WTC11 (cell line): ENCODE data around the gene ARID3C. TPM values are rescaled to one million over a fixed set of nuclear protein-coding genes. Genes with fewer than 3 reads are reported as not detected.

Experiments
- AR ChIP-seq: fragments of 250-450 bp; sonication (Bioruptor Pico); IDR thresholded peaks from 2 replicates; pipeline ENCODE4 v1.9.0; 2021; ENCODE audit warnings: mild to moderate bottlenecking
- ATF6 ChIP-seq: sonication (generic); formaldehyde crosslinking; IDR thresholded peaks from 2 replicates; pipeline ENCODE4 v1.8.1; 2023; ENCODE audit warnings: mild to moderate bottlenecking, missing genetic modification reagents
- CREB1 ChIP-seq: sonication (generic); formaldehyde crosslinking; IDR thresholded peaks from 2 replicates; pipeline ENCODE4 v1.8.0; 2023; ENCODE audit warnings: mild to moderate bottlenecking, missing genetic modification reagents
- FOXP1 ChIP-seq: sonication (generic); formaldehyde crosslinking; IDR thresholded peaks from 2 replicates; pipeline ENCODE4 v1.8.0; 2022; ENCODE audit warnings: missing genetic modification reagents, mild to moderate bottlenecking, moderate library complexity, borderline replicate concordance
- GTF2I ChIP-seq: fragments of 250-450 bp; sonication (Bioruptor Pico); conservative IDR thresholded peaks from 2 replicates; pipeline ENCODE4 v1.4.0; 2021; ENCODE audit warnings: mild to moderate bottlenecking
- IRF1 ChIP-seq: sonication (generic); formaldehyde crosslinking; IDR thresholded peaks from 2 replicates; pipeline ENCODE4 v1.8.0; 2023; ENCODE audit warnings: missing genetic modification reagents
- JAZF1 ChIP-seq: fragments of 250-450 bp; sonication (Bioruptor Pico); IDR thresholded peaks from 2 replicates; pipeline ENCODE4 v1.9.0; 2021; ENCODE audit warnings: moderate library complexity, mild to moderate bottlenecking, inconsistent platforms
- MLX ChIP-seq: sonication (generic); formaldehyde crosslinking; IDR thresholded peaks from 2 replicates; pipeline ENCODE4 v1.8.1; 2023; ENCODE audit warnings: mild to moderate bottlenecking, missing genetic modification reagents, moderate library complexity
- MYBL2 ChIP-seq: sonication (generic); formaldehyde crosslinking; IDR thresholded peaks from 2 replicates; pipeline ENCODE4 v1.8.1; 2023; ENCODE audit warnings: mild to moderate bottlenecking, moderate library complexity, missing genetic modification reagents
- NFATC4 ChIP-seq: fragments of 250-450 bp; sonication (Bioruptor Pico); IDR thresholded peaks from 2 replicates; pipeline ENCODE4 v1.9.0; 2021; ENCODE audit warnings: mild to moderate bottlenecking
- NFYB ChIP-seq: sonication (generic); formaldehyde crosslinking; conservative IDR thresholded peaks from 2 replicates; pipeline ENCODE4 v1.8.0; 2022; ENCODE audit warnings: low read depth, missing genetic modification reagents
- OVOL2 ChIP-seq: fragments of 250-450 bp; sonication (Bioruptor Pico); IDR thresholded peaks from 2 replicates; pipeline ENCODE4 v1.9.0; 2021; ENCODE audit warnings: mild to moderate bottlenecking, borderline replicate concordance
- PRDM15 ChIP-seq: sonication (generic); formaldehyde crosslinking; IDR thresholded peaks from 2 replicates; pipeline ENCODE4 v1.8.0; 2022; ENCODE audit warnings: missing genetic modification reagents
- SMAD3 ChIP-seq: sonication (generic); formaldehyde crosslinking; IDR thresholded peaks from 2 replicates; pipeline ENCODE4 v1.8.0; 2022; ENCODE audit warnings: missing genetic modification reagents, mild to moderate bottlenecking, borderline replicate concordance
- TCF7 ChIP-seq: sonication (generic); formaldehyde crosslinking; IDR thresholded peaks from 2 replicates; pipeline ENCODE4 v1.8.0; 2022; ENCODE audit warnings: mild to moderate bottlenecking, low read depth, missing genetic modification reagents, moderate library complexity
- TP53 ChIP-seq: sonication (generic); formaldehyde crosslinking; IDR thresholded peaks from 2 replicates; pipeline ENCODE4 v1.8.1; 2023; ENCODE audit warnings: mild to moderate bottlenecking, missing genetic modification reagents
- USF1 ChIP-seq: sonication (generic); formaldehyde crosslinking; IDR thresholded peaks from 2 replicates; pipeline ENCODE4 v1.8.0; 2022; ENCODE audit warnings: mild to moderate bottlenecking, missing genetic modification reagents
- ZBTB43 ChIP-seq: sonication (generic); formaldehyde crosslinking; IDR thresholded peaks from 2 replicates; pipeline ENCODE4 v1.8.1; 2023; ENCODE audit warnings: mild to moderate bottlenecking, missing genetic modification reagents
- ZNF232 ChIP-seq: sonication (generic); formaldehyde crosslinking; IDR thresholded peaks from 2 replicates; pipeline ENCODE4 v1.8.0; 2022; ENCODE audit warnings: mild to moderate bottlenecking, missing genetic modification reagents
- ZNF263 ChIP-seq: sonication (generic); formaldehyde crosslinking; IDR thresholded peaks from 2 replicates; pipeline ENCODE4 v1.8.1; 2022; ENCODE audit warnings: low read depth, mild to moderate bottlenecking, moderate library complexity, missing genetic modification reagents
- ZNF423 ChIP-seq: fragments of 250-450 bp; sonication (Bioruptor Pico); IDR thresholded peaks from 2 replicates; pipeline ENCODE4 v2.1.2; 2022; ENCODE audit warnings: mild to moderate bottlenecking, moderate library complexity
- total RNA-seq: library from RNA; stranded (reverse); gene quantifications from 3 replicates; pipeline ENCODE4 v1.2.3, GENCODE V29; 2021
- TF ChIP-seq, protein P1 (sequence below): sonication (generic); formaldehyde crosslinking; IDR thresholded peaks from 2 replicates; pipeline ENCODE4 v1.8.0; 2022; ENCODE audit warnings: mild to moderate bottlenecking, missing genetic modification reagents
- TF ChIP-seq, protein P2 (sequence below): sonication (generic); formaldehyde crosslinking; IDR thresholded peaks from 2 replicates; pipeline ENCODE4 v1.8.0; 2022; ENCODE audit warnings: mild to moderate bottlenecking, missing genetic modification reagents

The ARID3C gene
- total RNA-seq, 1 experiment from 2014 or later, result 0.15 TPM

DNA sequence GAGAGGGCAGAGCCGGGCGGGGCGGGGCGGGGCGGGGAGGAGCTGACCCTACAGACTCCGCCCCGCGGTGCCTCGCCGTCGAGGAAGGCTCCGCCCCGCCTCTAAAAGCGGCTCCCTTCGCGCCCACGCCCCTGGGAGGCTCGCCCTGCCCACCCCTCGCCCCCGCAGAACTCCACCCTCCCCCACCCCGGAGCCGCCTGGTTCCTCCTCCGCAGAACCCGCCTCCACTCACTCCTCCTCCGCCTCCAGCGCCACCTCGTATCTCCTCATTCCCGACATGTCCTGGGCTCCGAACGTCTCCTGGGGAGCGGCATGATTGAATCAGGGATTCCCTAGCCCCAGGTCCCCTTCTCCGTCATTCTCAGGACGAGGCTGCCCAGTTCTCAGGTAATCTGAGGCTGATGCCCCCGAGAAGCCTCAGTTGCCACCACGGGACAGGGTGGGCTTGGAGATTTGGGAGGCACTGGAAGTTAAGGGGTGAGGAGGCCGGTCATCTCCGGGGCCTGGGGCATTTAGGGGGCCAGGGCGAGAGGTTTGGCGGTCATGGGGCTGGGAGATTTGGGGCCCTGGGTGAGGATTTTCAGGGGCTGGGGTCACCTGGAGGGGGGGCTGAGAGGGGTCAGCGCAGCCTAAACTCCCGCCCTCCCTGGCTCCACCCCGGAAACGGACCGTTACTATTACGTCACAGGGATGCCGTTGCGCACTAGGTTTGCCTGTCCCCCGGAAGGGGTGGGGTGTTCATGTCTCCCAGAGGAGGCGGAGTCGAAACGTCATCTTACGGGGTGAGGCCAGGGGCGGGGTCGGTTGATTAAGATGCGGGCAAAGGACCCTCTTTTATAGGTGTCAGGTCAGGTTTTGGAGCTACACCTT, 36.8 kb upstream of the ARID3C start (continued):
- TF ChIP-seq ZBTB43 (no peak), TCF7 (CRISPR knock-in tag) (no peak), AR (CRISPR knock-in tag) (no peak), ZNF423 (CRISPR knock-in tag) (no peak), ZNF263 (CRISPR knock-in tag) (no peak), MYBL2 (CRISPR knock-in tag) (0 out of 2 replicates have a peak, but pooled peaks have one; percentile 71), NFATC4 (no peak), TP53 (CRISPR knock-in tag) (0 out of 2 replicates have a peak, but pooled peaks have one; percentile 47), USF1 (CRISPR knock-in tag) (no peak), MLX (CRISPR knock-in tag) (no peak), JAZF1 (CRISPR knock-in tag) (no peak), PRDM15 (no peak), GTF2I (CRISPR knock-in tag) (no peak), SMAD3 (CRISPR knock-in tag) (no peak), ATF6 (CRISPR knock-in tag) (no peak), IRF1 (CRISPR knock-in tag) (no peak), OVOL2 (CRISPR knock-in tag) (no peak), CREB1 (CRISPR knock-in tag) (no peak; the same call in 1 of the 2 replicates), ZNF232 (CRISPR knock-in tag) (no peak), NFYB (CRISPR knock-in tag) (no peak), FOXP1 (CRISPR knock-in tag) (peak; percentile 71; the same call in 1 of the 2 replicates)
- TF ChIP-seq, protein P1, sequence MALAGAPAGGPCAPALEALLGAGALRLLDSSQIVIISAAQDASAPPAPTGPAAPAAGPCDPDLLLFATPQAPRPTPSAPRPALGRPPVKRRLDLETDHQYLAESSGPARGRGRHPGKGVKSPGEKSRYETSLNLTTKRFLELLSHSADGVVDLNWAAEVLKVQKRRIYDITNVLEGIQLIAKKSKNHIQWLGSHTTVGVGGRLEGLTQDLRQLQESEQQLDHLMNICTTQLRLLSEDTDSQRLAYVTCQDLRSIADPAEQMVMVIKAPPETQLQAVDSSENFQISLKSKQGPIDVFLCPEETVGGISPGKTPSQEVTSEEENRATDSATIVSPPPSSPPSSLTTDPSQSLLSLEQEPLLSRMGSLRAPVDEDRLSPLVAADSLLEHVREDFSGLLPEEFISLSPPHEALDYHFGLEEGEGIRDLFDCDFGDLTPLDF (CRISPR knock-in tag), result no peak
- TF ChIP-seq, protein P2, sequence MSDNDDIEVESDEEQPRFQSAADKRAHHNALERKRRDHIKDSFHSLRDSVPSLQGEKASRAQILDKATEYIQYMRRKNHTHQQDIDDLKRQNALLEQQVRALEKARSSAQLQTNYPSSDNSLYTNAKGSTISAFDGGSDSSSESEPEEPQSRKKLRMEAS (CRISPR knock-in tag), result no peak
